H1 (cell line): Measurements from ENCODE around the gene EEF2K. TPM values are rescaled to one million over a fixed set of nuclear protein-coding genes. Genes with fewer than 3 reads are reported as not detected.

ENCODE experiments used
- CTCF ChIA-PET: fragments of 300-600 bp; sonication (Branson Sonifier 250); formaldehyde crosslinking; loops from one replicate; lab custom pipeline; 2021; ENCODE audit not compliant: partially characterized antibody; lab: Charles Lee
- POLR2A ChIA-PET: fragments of 300-600 bp; sonication (Branson Sonifier 250); formaldehyde crosslinking; loops from one replicate; lab custom pipeline; 2021; ENCODE audit warnings: inconsistent platforms; ENCODE audit not compliant: partially characterized antibody; lab: Charles Lee
- DNase-seq, 2 experiments: peaks; one replicate each; pipeline versions ENCODE4 v3.0.0 to v3.0.0-alpha.2; 2010 to 2022; ENCODE audit warnings: low spot score in 2 of 2, low read depth in 1 of 2, mixed read lengths in 1 of 2
- FAIRE-seq: peaks from 2 replicates; lab custom pipeline; 2011; peaks lifted over from hg19 to GRCh38; lab: Jason Lieb, UNC
- H2AFZ ChIP-seq: 2 replicates; pipeline ENCODE4 v1.8.1; 2012; ENCODE audit warnings: low read length, inconsistent platforms
- H2AK5ac ChIP-seq: 2 replicates; pipeline ENCODE4 v1.6.1; 2013; ENCODE audit warnings: low read depth, low read length
- H2BK120ac ChIP-seq: replicated peaks from 2 replicates; pipeline ENCODE3; 2013; ENCODE audit warnings: low read depth, low read length, inconsistent platforms
- H2BK12ac ChIP-seq: 2 replicates; pipeline ENCODE4 v1.6.1; 2013; ENCODE audit warnings: low read depth, low read length
- H2BK15ac ChIP-seq: 2 replicates; pipeline ENCODE4 v1.6.1; 2013; ENCODE audit warnings: low read length
- H2BK20ac ChIP-seq: 2 replicates; pipeline ENCODE4 v1.6.1; 2013; ENCODE audit warnings: low read length
- H2BK5ac ChIP-seq: 2 replicates; pipeline ENCODE4 v1.6.1; 2013; ENCODE audit warnings: low read depth, low read length
- H3K14ac ChIP-seq: 2 replicates; pipeline ENCODE4 v1.6.1; 2013; ENCODE audit warnings: inconsistent platforms; ENCODE audit not compliant: insufficient read length
- H3K18ac ChIP-seq: 2 replicates; pipeline ENCODE4 v1.6.1; 2013; ENCODE audit warnings: low read length; ENCODE audit errors: extremely low read depth
- H3K23ac ChIP-seq: 2 replicates; pipeline ENCODE4 v1.6.1; 2013; ENCODE audit warnings: inconsistent platforms; ENCODE audit not compliant: insufficient read length
- H3K23me2 ChIP-seq: 2 replicates; pipeline ENCODE4 v1.6.1; 2013; ENCODE audit warnings: low read depth, low read length
- H3K27ac ChIP-seq: 2 replicates; pipeline ENCODE4 v1.6.1; 2011; ENCODE audit warnings: low read depth, low read length, inconsistent platforms
- H3K27me3 ChIP-seq, 4 experiments: replicated peaks in 1 of 4; 1 replicate in 1 of 4; 2 replicates in 3 of 4; pipeline versions ENCODE4 v1.6.1 to v1.8.1; 2011 to 2013; ENCODE audit warnings: low read length in 3 of 4, mild to moderate bottlenecking in 3 of 4, inconsistent platforms in 2 of 4, mixed read lengths in 2 of 4, moderate library complexity in 1 of 4; ENCODE audit not compliant: control insufficient read depth in 3 of 4, insufficient read depth in 3 of 4; ENCODE audit errors: extremely low read depth in 1 of 4
- H3K36me3 ChIP-seq, 4 experiments: 2 replicates each; pipeline versions ENCODE4 v1.6.1 to v1.8.1; 2011 to 2013; ENCODE audit warnings: mild to moderate bottlenecking in 4 of 4, low read length in 3 of 4, moderate library complexity in 2 of 4, control low read depth in 1 of 4, inconsistent platforms in 1 of 4; ENCODE audit not compliant: insufficient read depth in 4 of 4, control insufficient read depth in 2 of 4
- H3K4ac ChIP-seq: replicated peaks from 2 replicates; pipeline ENCODE3; 2013; ENCODE audit warnings: low read length, low read depth, mixed read lengths, inconsistent platforms; ENCODE audit not compliant: insufficient read length
- H3K4me1 ChIP-seq, 4 experiments: replicated peaks in 1 of 4; 1 replicate in 1 of 4; 2 replicates in 3 of 4; pipeline versions ENCODE4 v1.6.1 to v1.8.1; 2011 to 2013; ENCODE audit warnings: low read length in 3 of 4, inconsistent platforms in 2 of 4, mixed read lengths in 1 of 4; ENCODE audit not compliant: insufficient read depth in 4 of 4, control insufficient read depth in 3 of 4
- H3K4me2 ChIP-seq, 2 experiments: 2 replicates each; pipeline versions ENCODE4 v1.6.1 to v1.8.1; 2011 to 2013; ENCODE audit warnings: low read depth in 2 of 2, low read length in 2 of 2, control low read depth in 1 of 2, inconsistent platforms in 1 of 2, mild to moderate bottlenecking in 1 of 2; ENCODE audit not compliant: insufficient read depth in 1 of 2
- H3K4me3 ChIP-seq, 4 experiments: fragments of 200-600, 300-600 bp in 1 of 4; sonication (generic), shearing (Covaris generic), sonication (Bioruptor Twin) in 1 of 4; 2 replicates each; pipeline versions ENCODE4 v1.5.1 to v1.8.1; 2011 to 2016; ENCODE audit warnings: low read length in 4 of 4, low read depth in 3 of 4, control low read depth in 2 of 4, inconsistent platforms in 2 of 4, mild to moderate bottlenecking in 2 of 4, mixed read lengths in 1 of 4, moderate library complexity in 1 of 4; ENCODE audit not compliant: insufficient read depth in 2 of 4; ENCODE audit errors: extremely low read depth in 1 of 4
- H3K56ac ChIP-seq: replicated peaks from 2 replicates; pipeline ENCODE3; 2013; ENCODE audit warnings: low read depth, mild to moderate bottlenecking, mixed read lengths, low read length, inconsistent platforms; ENCODE audit not compliant: insufficient read length
- H3K79me1 ChIP-seq: 2 replicates; pipeline ENCODE4 v1.6.1; 2013; ENCODE audit warnings: low read depth, low read length, control low read depth
- H3K79me2 ChIP-seq, 2 experiments: 2 replicates each; pipeline versions ENCODE4 v1.6.1 to v1.8.1; 2012 to 2013; ENCODE audit warnings: low read length in 2 of 2, mild to moderate bottlenecking in 2 of 2, inconsistent platforms in 1 of 2; ENCODE audit not compliant: insufficient read depth in 2 of 2, control insufficient read depth in 1 of 2
- H3K9ac ChIP-seq, 4 experiments: replicated peaks in 1 of 4; 1 replicate in 1 of 4; 2 replicates in 3 of 4; pipeline versions ENCODE4 v1.6.1 to v1.8.1; 2011 to 2013; ENCODE audit warnings: low read depth in 3 of 4, low read length in 3 of 4, control low read depth in 2 of 4, mild to moderate bottlenecking in 2 of 4, moderate library complexity in 2 of 4, inconsistent platforms in 1 of 4; ENCODE audit errors: extremely low read depth in 1 of 4
- H3K9me3 ChIP-seq, 2 experiments: 2 replicates each; pipeline versions ENCODE4 v1.6.1 to v1.8.1; 2012 to 2013; ENCODE audit warnings: mild to moderate bottlenecking in 2 of 2, moderate library complexity in 2 of 2, control low read depth in 1 of 2, inconsistent platforms in 1 of 2, low read depth in 1 of 2, low read length in 1 of 2, mixed read lengths in 1 of 2; ENCODE audit not compliant: insufficient read depth in 2 of 2
- H4K20me1 ChIP-seq, 2 experiments: replicated peaks in 1 of 2; 2 replicates each; pipeline versions ENCODE3 to v1.8.1; 2011 to 2013; ENCODE audit warnings: inconsistent platforms in 2 of 2, low read length in 2 of 2, mild to moderate bottlenecking in 1 of 2; ENCODE audit not compliant: insufficient read depth in 2 of 2, control insufficient read depth in 1 of 2
- H4K5ac ChIP-seq: 2 replicates; pipeline ENCODE4 v1.6.1; 2013; ENCODE audit warnings: low read length, low read depth, mixed read lengths, inconsistent platforms; ENCODE audit not compliant: insufficient read length
- H4K8ac ChIP-seq: 2 replicates; pipeline ENCODE4 v1.8.0; 2013; ENCODE audit warnings: mild to moderate bottlenecking, moderate library complexity, low read length, inconsistent platforms; ENCODE audit not compliant: insufficient read depth; ENCODE audit errors: extremely low read depth
- H4K91ac ChIP-seq: replicated peaks from 2 replicates; pipeline ENCODE3; 2013; ENCODE audit warnings: low read length, mixed read lengths, inconsistent platforms; ENCODE audit not compliant: insufficient read length
- BACH1 ChIP-seq: IDR thresholded peaks from 2 replicates; pipeline ENCODE4 v1.6.1; 2012; ENCODE audit warnings: low read length, improper control_type of control experiment
- CBX8 ChIP-seq: fragments of 300-800, 300-1000 bp; sonication (generic); IDR thresholded peaks from 2 replicates; pipeline ENCODE4 v1.7.1; 2016; ENCODE audit warnings: low read depth, low read length, borderline replicate concordance
- EGR1 ChIP-seq: IDR thresholded peaks from 2 replicates; pipeline ENCODE4 v1.6.1; 2011; ENCODE audit warnings: low read depth, low read length, borderline replicate concordance
- KDM1A ChIP-seq: fragments of 200-600, 300-600 bp; sonication (generic); IDR thresholded peaks from 2 replicates; pipeline ENCODE4 v1.7.1; 2016; ENCODE audit warnings: mild to moderate bottlenecking, low read length, borderline replicate concordance
- KDM5A ChIP-seq: fragments of 200-600 bp; IDR thresholded peaks from 2 replicates; pipeline ENCODE4 v1.7.1; 2012; ENCODE audit warnings: mild to moderate bottlenecking, low read length, inconsistent platforms, mixed read lengths
- YY1 ChIP-seq: IDR thresholded peaks from 2 replicates; pipeline ENCODE4 v1.6.1; 2011; ENCODE audit warnings: low read depth, mild to moderate bottlenecking, low read length
- WGBS, 2 experiments: shearing (Covaris generic) in 1 of 2; methylation state at CpG; one replicate each; pipeline versions ENCODE4 v1.1.6 to v1.1.7; 2013 to 2015; ENCODE audit warnings: low lambda C conversion rate in 2 of 2, mixed read lengths in 2 of 2, inconsistent platforms in 1 of 2, low coverage in 1 of 2, missing lambda C conversion rate in 1 of 2; ENCODE audit not compliant: insufficient replicate concordance in 2 of 2, insufficient coverage in 1 of 2, insufficient read length in 1 of 2; ENCODE audit errors: extremely low coverage in 1 of 2, missing lambda C conversion rate in 1 of 2; 5-methylcytosine and 5-hydroxymethylcytosine counted together
- polyA plus RNA-seq, 7 experiments: library from polyadenylated mRNA; depleted of rRNA in 3 of 7; stranded (reverse) in 5 of 7; unstranded in 2 of 7; fragments of >200 nt in 5 of 7; fragments of 200-250 nt in 2 of 7; gene quantifications; 1 replicate in 5 of 7; 2 replicates in 1 of 7; 4 replicates in 1 of 7; pipeline versions ENCODE4 v1.2.1 to v1.2.3, GENCODE V29; 2011 to 2013; ENCODE audit warnings: missing spikeins in 2 of 7, mixed read lengths in 2 of 7
- total RNA-seq: library from RNA; stranded (reverse); fragmentation: NEBNext Ultra II Directional; extraction: Animal tissue kit (Norgen Biotek cat#: 25700); gene quantifications from 2 replicates; pipeline ENCODE4 v1.2.1, GENCODE V29; 2021
- TF ChIP-seq, protein P1 (sequence below): IDR thresholded peaks from 2 replicates; pipeline ENCODE4 v1.6.1; 2011; ENCODE audit warnings: low read length, improper control_type of control experiment
- TF ChIP-seq, protein P2 (sequence below): IDR thresholded peaks from 2 replicates; pipeline ENCODE4 v1.6.1; 2012; ENCODE audit warnings: low read length, inconsistent platforms

EEF2K gene
- total and polyA plus RNA-seq, 2 of the 8 experiments (the other 6 are each of a cell fraction or from before 2014, with no cell fraction given) = 14.9 to 30.2 TPM

DNA sequence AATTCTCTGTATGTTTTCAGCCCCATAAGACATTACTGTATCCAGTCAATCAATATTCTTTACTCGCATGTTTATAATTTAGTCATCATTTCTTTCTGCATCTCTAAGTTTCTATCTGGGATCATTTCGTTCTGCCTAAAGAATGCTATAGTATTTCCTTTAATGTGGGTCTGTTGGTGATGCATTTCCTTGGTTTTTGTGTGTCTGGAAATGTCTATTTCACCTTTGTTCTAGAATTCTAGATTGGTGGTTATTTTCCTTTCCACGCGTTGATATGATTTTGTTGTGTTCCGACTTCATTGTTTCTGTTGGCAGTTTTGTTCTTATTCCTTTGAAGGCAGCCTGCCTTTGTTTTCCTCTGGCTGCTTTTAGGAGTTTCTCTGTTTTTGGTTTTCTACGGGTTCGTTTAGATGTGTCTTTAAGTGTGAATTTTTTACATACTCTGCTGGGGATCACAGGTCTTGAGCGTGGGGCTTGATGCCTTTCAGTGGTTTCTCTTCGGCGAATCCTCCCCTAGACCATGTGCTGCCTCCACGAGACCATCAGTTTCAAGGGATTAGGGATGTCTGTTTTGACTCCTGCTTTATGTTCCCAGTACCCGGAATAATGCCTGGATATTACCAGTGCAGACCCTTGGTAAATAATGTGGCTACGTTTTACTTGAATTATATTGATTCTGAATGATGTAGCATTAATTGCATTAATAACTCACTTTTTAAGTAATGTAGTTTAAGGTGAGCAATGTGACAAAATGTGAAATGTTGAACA is 114.7 kb downstream of the EEF2K start:
- WGBS, 2 experiments = 85% methylated on average over 13 of the region's 13 CpGs; no CpG with 5 or more reads in 1 of the 2 experiments
- H3K27me3 ChIP-seq = no peaks in the 10 kb centered on the region
- no peak overlapping the region for H2AFZ ChIP-seq
- H3K4me3 ChIP-seq = no peak overlapping the region
- ChIA-PET POLR2A (interaction anchor here (0.6 to 1.3 kb wide), 5 partner anchors 8 to 79 kb away, joined by 3 to 8 read pairs (median 3); no protein-coding TSS in a partner anchor), CTCF (interaction anchor here (0.5 to 4.5 kb wide), 13 partner anchors 8 to 1132 kb away, joined by 3 to 21 read pairs (median 3); no protein-coding TSS in a partner anchor)
- peaks cover 0 to 3% (median under 1%) of the 10 kb centered on the region in 4 experiments; a peak in 2 of 7 replicates for H3K4me1 ChIP-seq
- no peaks in the 10 kb centered on the region for H3K9me3 ChIP-seq
- FAIRE-seq (peak; percentile 45), DNase-seq (no peak)
- H3K9ac ChIP-seq = no peak overlapping the region
- H2BK12ac ChIP-seq = no peak overlapping the region
- TF ChIP-seq KDM1A (no peak), CBX8 (no peak), YY1 (no peak), EGR1 (no peak), BACH1 (no peak), KDM5A (no peak)
- TF ChIP-seq, protein P1, sequence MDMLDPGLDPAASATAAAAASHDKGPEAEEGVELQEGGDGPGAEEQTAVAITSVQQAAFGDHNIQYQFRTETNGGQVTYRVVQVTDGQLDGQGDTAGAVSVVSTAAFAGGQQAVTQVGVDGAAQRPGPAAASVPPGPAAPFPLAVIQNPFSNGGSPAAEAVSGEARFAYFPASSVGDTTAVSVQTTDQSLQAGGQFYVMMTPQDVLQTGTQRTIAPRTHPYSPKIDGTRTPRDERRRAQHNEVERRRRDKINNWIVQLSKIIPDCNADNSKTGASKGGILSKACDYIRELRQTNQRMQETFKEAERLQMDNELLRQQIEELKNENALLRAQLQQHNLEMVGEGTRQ = no peak
- TF ChIP-seq, protein P2, sequence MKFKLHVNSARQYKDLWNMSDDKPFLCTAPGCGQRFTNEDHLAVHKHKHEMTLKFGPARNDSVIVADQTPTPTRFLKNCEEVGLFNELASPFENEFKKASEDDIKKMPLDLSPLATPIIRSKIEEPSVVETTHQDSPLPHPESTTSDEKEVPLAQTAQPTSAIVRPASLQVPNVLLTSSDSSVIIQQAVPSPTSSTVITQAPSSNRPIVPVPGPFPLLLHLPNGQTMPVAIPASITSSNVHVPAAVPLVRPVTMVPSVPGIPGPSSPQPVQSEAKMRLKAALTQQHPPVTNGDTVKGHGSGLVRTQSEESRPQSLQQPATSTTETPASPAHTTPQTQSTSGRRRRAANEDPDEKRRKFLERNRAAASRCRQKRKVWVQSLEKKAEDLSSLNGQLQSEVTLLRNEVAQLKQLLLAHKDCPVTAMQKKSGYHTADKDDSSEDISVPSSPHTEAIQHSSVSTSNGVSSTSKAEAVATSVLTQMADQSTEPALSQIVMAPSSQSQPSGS = no peak
- peaks cover 4% of the 10 kb centered on the region; the same call in 1 of the 2 replicates for H3K79me1 ChIP-seq
- H3K23ac ChIP-seq = no peak overlapping the region
- no peak overlapping the region for H2BK120ac ChIP-seq
- H4K20me1 ChIP-seq = peaks cover 0 to 11% of the 10 kb centered on the region in 2 experiments
- no peak overlapping the region for H2BK15ac ChIP-seq
- H3K27ac ChIP-seq = no peak overlapping the region
- H2BK5ac ChIP-seq = no peak overlapping the region
- no peak overlapping the region for H3K56ac ChIP-seq
- no peaks in the 10 kb centered on the region for H3K23me2 ChIP-seq
- H2BK20ac ChIP-seq = no peak overlapping the region
- H3K14ac ChIP-seq = no peak overlapping the region
- H4K5ac ChIP-seq = no peak overlapping the region
- no peak overlapping the region for H2AK5ac ChIP-seq
- H3K36me3 ChIP-seq = peaks cover 10 to 45% (median 31%) of the 10 kb centered on the region in 4 experiments; a peak in 7 of 8 replicates
- H3K18ac ChIP-seq = no peak overlapping the region
- H4K8ac ChIP-seq = no peak overlapping the region
- H3K4me2 ChIP-seq = no peak overlapping the region
- H3K4ac ChIP-seq = no peak overlapping the region
- peaks cover 0 to 13% of the 10 kb centered on the region in 2 experiments; a peak in 1 of 4 replicates for H3K79me2 ChIP-seq
- H4K91ac ChIP-seq = no peak overlapping the region
